B cell (primary cell): ENCODE measurements around the gene SHISAL2A.

Experiments used
- CTCF ChIP-seq: fragments of 200-600 bp; IDR thresholded peaks from one replicate; pipeline ENCODE4 v1.8.0; 2022; ENCODE audit warnings: antibody characterized with exemption, mild to moderate bottlenecking
- EZH2 ChIP-seq: IDR thresholded peaks from 2 replicates; pipeline ENCODE4 v1.6.1; 2012; ENCODE audit warnings: borderline replicate concordance, low read depth, mild to moderate bottlenecking, moderate library complexity, low read length; ENCODE audit not compliant: insufficient read depth, poor library complexity, severe bottlenecking

GRCh38 chr1:52593495-52593894 is 39.5 kb upstream of the SHISAL2A start:
- TF ChIP-seq CTCF = no peak
- no peak for TF ChIP-seq EZH2
